Measurements from ENCODE around the gene FGFR3.

DNA sequence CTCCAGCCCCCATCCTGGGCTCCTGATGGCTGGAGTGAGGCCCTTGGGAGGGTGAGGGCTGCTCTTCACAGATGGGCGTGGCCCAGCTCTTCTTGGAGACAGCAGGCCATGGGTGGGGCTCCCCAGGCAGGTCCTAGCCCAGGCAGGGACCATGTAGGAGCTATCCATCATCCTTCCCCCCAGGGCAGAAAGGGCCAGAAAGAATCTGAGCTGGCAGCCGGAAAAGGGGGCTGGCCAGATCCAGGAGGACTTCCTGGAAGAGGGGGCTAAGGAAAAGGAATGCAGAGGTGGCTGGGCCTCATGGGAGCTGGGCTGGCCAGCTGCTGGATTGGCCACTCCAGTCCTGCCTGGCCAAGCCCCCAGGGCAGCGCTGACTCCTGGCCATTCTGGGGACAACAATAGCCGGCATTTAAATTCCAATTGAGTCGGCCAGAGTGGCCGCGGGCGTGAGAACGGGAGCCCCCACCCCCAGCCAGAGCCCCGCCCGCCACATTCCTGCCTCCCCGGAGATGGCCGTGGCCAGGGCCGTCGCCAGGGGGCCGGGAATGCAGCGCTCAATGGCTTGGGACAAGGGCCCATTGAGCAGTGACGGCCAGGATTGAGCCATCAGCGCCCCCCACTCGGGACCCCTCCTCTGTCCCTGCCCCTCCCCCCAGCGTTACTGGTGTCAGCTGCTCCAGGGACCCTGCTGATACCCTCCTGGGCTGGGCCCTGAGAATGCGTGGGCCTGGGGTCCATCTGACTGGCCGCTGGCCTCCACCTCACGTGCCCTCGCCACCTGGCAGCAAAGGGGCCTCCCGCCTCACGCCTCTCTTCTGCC is 15.1 kb upstream of the FGFR3 start:
- TF ChIP-seq, protein P1, sequence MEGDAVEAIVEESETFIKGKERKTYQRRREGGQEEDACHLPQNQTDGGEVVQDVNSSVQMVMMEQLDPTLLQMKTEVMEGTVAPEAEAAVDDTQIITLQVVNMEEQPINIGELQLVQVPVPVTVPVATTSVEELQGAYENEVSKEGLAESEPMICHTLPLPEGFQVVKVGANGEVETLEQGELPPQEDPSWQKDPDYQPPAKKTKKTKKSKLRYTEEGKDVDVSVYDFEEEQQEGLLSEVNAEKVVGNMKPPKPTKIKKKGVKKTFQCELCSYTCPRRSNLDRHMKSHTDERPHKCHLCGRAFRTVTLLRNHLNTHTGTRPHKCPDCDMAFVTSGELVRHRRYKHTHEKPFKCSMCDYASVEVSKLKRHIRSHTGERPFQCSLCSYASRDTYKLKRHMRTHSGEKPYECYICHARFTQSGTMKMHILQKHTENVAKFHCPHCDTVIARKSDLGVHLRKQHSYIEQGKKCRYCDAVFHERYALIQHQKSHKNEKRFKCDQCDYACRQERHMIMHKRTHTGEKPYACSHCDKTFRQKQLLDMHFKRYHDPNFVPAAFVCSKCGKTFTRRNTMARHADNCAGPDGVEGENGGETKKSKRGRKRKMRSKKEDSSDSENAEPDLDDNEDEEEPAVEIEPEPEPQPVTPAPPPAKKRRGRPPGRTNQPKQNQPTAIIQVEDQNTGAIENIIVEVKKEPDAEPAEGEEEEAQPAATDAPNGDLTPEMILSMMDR (IDR thresholded peaks at IDR 0.05): no peak
- TF ChIP-seq SIN3A (IDR thresholded peaks at IDR 0.05; ENCODE audit: borderline replicate concordance, insufficient read depth, low read depth, low read length): no peak
- TF ChIP-seq, protein P2, sequence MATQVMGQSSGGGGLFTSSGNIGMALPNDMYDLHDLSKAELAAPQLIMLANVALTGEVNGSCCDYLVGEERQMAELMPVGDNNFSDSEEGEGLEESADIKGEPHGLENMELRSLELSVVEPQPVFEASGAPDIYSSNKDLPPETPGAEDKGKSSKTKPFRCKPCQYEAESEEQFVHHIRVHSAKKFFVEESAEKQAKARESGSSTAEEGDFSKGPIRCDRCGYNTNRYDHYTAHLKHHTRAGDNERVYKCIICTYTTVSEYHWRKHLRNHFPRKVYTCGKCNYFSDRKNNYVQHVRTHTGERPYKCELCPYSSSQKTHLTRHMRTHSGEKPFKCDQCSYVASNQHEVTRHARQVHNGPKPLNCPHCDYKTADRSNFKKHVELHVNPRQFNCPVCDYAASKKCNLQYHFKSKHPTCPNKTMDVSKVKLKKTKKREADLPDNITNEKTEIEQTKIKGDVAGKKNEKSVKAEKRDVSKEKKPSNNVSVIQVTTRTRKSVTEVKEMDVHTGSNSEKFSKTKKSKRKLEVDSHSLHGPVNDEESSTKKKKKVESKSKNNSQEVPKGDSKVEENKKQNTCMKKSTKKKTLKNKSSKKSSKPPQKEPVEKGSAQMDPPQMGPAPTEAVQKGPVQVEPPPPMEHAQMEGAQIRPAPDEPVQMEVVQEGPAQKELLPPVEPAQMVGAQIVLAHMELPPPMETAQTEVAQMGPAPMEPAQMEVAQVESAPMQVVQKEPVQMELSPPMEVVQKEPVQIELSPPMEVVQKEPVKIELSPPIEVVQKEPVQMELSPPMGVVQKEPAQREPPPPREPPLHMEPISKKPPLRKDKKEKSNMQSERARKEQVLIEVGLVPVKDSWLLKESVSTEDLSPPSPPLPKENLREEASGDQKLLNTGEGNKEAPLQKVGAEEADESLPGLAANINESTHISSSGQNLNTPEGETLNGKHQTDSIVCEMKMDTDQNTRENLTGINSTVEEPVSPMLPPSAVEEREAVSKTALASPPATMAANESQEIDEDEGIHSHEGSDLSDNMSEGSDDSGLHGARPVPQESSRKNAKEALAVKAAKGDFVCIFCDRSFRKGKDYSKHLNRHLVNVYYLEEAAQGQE (IDR thresholded peaks at IDR 0.05; ENCODE audit: insufficient read depth in 1 of 2, low read depth in 2 of 2, low read length in 1 of 2): no peak
